HG02852 (cell line): ENCODE data around the gene ACTR3.

Experiments
- ATAC-seq: cut with Tn5 transposase; IDR thresholded peaks from one replicate; pipeline ENCODE4 v1.9.1; 2021; ENCODE audit warnings: mild to moderate bottlenecking, moderate library complexity; ENCODE audit not compliant: unreplicated experiment

Gene ACTR3

DNA sequence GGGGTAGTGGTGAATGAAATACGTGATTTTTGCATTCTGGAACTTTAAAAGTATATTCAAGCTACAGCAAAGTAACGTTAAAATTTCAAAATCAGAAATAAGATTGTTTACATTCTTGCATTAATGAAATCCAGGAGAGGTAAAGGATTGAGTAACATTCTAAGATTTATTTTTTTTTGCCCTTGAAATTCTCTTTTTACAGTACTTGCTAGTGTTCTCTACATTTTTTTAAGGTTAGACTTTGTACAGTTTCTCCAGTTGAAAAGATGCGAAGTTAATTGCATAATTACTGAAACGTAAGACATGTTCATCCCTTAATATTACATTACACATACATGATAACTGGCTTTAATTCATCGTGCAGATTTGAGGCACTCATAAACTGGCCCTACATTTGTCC, 74.5 kb downstream of the ACTR3 start:
- ATAC-seq = no peak

DNA sequence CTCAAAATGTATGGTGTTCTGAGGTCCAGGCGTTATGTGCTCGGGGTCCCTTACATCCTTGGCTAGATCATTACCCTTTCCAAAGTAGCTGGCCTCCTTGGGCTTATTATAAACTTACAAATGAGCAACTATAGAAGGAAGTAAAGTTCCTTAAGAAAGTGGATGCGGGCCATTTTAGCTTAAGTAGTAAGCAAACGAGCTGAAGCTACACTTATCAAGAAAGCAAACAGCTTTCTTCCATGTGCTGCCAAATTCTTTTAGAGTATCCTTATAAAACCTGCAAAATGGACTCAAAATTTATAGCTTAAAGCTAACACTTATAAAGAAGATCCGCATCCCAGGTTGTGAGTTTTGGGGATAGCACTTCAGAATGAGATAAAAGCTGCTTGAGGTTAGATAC, 75.3 kb downstream of the ACTR3 start:
- ATAC-seq = no peak

DNA sequence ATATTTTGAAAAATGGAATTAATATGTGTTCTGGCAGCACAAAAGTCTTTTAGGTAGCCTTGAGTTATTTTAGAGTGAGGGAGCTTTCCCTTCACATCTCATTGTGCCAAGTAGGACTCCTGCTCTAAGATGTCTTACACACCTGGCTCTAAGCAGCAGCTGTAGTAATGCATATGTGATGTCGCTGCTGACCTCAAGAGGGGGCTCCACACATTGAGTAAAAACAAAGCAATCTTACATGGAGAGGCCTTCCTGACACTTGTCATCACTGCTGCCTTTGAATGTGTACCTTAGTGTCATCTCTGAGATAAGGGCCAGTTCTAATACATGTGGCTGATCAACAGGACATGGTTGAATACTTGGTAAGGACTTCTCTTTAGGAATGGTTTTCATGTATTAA, 75.8 kb downstream of the ACTR3 start:
- ATAC-seq = peak; percentile 63

DNA sequence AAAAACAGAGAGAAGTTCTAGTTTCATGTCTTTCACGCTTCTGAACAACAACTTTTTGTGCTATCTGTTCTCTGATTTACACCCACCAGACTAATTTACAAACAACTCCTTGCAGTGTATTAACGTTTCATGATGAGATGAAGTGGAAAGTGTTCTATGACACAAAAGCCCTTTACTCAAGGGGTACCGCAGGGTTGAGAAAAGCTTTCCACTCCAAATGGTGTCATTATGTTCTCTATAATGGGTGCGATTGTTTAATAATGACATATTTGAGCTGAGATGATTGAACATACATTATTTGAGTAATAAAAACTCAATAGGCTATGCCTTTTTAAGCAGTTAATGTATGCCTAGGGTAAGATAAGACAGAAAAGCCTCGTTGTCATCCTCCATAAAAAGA, 76.3 kb downstream of the ACTR3 start:
- ATAC-seq = no peak

DNA sequence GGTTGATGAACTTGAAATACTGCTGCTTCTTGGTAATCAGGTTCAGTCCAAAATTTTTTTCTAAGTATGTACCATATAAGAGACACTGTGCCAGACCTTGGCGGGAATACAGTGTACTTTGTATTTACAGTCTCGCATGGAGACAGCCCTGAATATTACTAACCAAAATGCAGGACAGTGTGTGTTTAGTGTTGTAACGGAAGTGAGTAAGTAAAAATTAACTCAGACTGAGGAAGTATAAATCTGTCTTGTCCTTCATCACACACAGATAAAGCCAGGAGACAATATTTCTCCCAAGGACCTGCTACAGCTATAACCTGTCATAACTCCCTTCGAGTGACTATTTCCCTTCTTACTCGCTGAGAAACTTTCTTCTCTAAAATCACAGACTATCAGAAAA, 76.9 kb downstream of the ACTR3 start:
- no peak for ATAC-seq

DNA sequence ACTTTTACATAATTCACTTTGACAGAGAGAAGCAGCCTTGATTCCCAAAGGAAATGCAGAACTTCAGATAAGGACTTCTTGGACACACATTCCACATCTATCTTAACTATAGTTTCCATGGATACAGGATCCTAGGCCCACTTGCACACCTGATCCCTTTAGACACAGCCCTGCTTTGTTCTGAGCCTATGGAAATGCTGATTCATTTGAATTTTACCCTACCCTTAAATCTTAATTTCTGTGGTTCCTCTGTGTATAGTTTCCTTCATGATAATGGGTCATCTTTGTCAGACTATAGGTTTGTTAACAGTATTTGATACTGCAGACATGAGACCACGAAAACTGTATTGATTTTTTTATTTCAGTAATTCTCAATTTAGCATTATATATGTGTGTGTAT, 77.4 kb downstream of the ACTR3 start:
- no peak for ATAC-seq

DNA sequence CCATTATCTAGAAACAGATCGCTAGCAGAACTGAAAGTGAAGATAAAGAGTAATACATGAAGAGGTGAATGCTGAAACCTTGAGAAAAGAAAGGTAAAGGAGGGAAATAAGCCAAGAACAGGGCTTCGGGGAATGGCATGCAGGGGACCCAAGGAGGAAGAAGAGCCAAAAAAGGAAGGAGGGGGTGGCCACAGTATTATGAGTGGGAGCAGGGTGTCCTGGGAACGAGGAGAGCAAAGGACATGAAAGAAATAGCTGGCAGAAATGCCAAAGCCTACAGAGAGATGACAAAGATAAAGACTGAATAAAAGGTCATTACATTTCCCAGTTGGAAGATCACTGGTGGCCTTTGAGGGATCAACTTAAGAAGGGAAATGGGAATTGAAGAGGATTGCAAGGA, 82.9 kb downstream of the ACTR3 start:
- no peak for ATAC-seq

DNA sequence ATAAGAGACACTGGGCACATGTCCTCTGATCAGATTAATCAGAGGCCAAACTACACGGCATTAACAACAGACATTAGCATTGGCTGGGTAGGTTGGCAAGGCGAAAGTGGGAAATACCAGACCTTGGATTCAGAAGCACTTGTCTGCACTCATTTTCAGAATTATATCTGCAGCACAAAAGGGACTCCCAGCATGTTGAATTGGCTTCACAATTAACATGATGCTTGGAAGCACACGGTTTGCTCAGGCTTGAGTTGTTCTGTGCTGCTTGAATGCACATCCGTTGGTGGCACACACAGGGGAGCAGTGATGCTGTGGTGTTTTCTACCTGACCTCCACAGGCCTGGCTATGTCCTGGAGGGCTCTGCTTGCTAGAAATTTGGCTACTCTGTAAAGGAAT, 83.9 kb downstream of the ACTR3 start:
- no peak for ATAC-seq

DNA sequence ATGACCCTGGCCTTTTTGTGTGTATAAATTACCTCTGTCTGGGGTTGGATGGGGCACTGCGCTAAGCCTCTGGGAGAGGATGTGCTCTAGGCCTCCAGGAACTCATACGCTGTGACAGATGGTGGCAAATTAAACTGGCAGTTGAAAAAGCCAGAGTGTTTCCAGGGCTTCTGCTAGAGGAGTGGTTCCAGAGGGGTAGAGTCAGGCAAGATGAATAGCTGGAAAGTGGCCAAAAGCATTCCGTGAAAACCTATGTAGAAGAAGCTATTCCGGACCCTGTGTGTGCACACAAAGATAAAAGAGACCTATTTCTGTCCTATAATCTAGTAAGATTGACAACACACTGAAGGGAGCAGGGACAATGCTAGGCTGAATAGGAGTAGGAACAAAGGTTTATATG, 84.8 kb downstream of the ACTR3 start:
- ATAC-seq = no peak

DNA sequence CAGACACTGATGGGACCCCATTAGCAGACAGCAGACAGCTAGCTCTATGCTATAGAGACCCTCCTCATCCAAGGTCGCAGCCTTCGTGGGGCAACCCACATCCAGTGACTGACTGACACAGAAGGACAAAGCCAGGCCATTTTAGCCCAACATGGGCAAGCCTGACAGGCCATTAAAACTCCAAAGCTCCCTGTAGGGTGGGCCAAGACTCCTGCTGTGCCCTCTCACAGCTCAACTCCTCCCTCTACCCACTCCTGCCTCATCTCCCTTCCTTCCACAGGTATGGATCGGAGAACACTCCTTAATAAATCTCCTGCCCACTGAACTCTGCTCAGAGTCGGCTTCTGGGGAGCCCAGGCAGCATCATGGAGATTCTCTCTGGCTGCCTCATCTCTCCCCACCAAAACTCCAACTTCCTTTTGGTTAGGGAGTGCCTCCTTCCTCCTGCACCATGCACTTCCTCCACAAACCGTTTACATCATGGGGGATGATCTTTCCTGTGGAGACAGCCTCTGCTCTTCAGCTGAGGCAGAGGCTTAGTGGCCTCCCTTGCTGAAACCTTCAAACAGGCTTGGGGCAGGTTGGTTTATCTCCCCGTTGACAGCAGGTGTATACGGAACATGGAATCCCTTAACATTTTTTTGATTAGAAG, 86.5 kb downstream of the ACTR3 start:
- ATAC-seq = no peak

DNA sequence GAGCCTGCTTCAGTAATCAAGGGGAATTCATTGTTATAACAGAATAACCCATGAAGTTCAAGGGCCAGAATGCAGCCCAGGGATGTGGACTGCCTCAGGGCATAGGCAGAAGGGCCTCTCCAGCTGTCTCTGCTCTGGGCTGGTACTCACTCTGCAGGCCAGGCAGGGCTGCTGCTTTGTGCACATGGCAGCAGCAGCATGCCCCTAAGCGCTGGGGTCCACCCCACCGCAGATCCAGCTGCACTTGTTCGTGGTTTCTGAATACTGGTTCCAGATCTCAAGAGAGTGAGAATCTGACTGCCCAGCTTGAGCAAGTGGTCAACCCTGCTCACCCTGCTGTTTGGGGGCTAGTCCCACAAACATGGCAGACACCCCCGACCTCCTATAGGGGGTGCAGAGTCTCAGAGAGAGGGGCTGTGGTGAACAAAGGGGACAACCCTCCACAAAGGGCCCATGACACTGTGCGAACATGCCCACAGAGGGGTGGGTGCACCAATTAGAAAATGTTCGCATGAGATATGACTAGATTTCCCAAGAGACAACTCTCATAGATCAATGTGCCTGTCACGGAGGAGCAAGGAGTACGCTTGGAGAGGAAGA, 87.3 kb downstream of the ACTR3 start:
- ATAC-seq = no peak

DNA sequence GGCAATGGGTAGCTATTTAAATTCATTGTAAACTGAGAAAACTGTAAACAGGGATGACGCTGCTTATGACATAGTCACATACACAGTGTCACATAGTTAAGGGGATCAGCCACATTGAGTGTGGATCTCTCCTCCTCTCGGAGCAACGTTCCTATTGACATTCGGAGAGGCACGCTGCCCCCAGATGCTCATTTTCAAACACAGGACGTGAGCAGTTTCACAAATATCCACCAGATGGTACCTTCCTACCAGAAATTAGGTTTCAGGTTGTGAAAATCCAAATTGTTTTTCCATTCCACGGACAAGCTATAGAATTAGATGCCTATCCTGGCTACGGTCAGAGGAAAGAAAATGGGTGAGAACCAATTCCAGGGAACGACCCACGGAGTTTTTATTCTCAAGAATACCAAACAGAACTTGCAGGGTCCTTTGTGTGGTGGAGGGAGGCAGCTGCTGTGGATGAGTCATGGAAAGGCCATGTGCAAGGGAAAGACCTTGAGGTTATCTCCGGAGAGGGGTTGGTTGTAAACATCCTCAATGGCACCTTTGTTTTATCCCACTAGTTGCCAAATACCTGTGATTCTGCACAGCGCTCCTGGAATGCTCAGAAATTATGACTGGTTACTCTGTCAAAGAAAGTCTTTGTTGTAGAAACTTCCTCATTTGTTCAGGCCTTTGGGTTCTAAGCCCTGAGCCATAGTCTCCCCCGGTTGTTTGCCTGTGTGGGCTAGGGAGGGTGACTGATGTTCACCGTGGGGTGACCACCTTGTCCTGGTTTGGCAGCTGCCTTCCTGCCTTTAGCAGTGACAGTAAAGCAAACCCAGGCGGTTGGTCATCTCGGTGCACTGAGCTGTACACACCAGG, 88.0 kb downstream of the ACTR3 start:
- no peak for ATAC-seq

DNA sequence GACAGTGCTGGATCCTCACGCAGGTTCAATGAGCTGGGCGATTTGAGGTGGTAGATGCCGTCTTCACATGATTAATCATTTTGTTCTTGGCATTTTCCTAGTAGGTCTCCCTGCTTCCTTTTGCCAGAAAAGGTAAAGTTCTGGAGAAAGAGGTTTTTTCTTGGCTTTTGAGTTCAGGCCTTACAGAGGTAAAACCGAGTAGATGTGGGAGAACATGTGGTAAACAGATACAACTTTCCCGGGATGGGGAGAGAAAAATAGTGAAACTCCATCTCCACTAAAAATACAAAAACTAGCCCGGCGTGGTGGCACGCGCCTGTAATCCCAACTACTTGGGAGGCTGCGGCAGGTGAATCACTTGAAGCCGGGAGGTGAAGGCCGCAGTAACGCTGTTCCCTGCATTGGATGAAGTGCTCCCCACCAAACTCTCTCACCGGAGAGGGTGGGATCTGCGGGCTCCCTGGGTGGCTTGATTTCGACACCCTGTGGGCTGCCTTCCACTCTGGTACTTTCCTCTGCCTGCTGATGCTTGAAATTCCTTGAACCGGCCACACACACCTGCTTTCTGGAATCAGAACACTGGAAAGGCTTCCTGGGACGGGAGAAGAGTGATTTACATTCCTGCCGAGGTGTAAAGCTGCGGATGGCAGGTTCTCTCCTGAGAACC, 88.8 kb downstream of the ACTR3 start:
- no peak for ATAC-seq

DNA sequence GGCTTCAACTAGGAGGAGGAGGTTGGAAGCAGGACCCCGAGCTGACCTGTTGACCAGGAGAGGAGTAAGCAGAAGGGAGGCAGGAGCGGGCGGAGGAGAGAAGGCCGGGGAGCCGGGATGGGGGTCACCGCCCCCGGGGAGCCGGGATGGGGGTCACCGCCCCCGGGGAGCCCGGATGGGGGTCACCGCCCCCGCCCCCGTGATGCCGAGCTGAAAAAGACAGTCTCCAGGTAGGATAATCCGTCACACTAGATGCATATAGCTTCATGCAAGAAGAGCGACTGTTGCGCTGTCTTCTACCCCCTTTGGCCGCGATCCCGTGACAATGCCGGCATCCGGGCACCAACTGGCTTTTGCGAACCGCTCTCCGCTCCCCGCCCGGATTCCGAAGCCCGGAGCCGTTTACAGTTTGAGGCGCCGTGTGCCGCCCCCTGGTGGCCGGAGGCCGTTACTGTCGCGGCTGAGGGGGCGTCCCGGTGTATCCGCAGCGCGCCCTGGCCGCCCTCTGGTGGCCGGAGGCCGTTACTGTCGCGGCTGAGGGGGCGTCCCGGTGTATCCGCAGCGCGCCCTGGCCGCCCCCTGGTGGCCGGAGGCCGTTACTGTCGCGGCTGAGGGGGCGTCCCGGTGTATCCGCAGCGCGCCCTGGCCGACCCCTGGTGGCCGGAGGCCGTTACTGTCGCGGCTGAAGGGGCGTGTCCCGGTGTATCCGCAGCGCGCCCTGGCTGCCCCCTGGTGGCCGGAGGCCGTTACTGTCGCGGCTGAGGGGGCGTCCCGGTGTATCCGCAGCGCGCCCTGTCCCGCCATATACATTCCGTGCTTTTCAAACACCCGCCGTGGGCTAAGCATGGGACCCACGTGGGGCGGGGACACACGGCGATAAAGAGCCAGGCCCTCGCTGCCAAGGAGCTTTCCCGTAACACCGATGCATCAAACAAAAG, 89.6 kb downstream of the ACTR3 start:
- ATAC-seq = no peak

DNA sequence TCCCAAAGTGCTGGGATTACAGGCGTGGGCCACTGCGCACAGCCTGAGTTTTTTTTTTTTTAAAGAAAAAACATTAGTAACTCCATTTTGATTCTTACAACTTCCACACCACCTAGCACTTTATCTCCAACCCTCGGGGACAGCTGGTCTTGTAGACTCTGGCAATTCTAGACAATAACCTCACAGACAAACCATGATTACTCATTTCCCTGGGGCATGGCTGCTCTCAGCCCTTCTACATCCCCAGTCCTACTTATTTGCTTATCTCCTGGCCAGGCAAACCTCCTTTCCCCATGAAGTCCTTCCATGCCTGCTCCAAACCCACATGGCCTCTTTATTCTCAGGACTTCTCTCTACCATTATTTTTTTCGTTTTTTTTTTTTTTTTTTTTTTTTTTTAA, 91.1 kb downstream of the ACTR3 start:
- ATAC-seq = no peak

DNA sequence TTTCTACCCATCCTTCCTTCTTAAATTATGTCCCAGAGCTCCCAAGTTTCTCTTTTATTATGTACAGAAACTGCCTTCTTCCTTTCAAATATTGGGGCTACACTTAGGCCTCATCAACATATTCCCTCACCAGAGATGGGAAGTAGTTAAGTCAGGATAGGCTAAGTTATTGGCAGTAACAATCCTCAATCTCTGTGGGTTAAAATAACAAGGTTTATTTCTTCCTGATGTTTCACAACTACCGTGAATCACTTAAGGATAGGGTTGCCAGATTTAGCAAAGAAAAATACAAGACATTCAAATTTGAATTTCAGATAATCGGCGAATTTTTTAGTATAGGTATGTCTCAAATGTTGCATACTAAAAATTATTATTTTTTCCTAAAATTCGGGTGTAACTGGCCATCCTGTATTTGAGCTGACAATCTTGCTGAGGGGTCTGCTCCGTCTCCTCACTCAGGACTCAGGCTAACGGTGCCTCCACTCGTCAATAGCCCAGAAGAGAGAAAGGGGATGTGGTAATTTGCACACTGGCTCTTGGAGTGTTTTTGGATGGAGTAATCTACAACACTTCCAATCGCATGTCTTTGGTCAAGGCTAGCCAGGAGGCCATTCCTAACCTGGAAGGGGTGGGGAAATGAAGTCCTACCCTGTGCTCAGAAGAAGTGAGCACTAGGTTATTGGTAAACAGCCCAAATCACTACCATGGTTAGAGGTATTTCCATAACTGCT, 91.7 kb downstream of the ACTR3 start:
- ATAC-seq = no peak

DNA sequence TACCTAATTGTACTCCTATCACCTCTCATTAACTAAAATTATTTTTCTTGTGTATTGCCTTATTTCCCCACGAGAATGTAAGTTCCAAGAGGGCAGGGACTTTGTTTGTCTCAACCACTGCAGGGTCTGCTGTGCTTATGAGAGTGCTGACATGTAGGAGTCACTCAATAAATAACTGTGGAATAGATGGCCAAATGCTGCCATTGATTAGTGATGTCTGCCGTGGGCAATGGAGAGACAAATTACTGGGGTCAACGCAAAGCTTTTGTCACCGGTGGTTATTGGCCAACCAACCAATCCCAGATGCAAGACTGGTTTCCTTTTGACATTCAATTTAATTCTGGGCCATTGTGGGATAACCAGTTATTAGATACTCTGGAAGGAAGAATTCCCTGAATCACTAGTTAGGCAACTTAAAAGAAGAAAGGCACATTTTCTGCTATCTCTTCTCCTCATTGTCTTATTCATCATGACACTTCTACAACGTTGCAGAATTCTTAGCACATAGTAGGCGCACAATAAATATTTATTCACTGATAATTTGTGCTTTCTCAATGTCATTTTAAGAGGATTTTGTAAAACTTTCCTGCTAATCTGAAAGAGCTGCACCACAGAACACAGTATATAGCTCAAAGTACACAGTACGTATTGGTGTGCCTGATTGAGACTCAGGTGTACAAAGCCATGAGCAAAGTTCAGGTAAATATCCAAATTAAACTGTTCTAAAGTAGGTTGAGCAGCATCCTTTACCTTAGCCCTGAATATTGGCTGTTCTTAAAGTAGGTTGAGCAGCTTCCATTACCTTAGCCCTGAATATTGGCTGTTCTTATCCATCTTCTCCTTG, 95.9 kb downstream of the ACTR3 start:
- no peak for ATAC-seq

DNA sequence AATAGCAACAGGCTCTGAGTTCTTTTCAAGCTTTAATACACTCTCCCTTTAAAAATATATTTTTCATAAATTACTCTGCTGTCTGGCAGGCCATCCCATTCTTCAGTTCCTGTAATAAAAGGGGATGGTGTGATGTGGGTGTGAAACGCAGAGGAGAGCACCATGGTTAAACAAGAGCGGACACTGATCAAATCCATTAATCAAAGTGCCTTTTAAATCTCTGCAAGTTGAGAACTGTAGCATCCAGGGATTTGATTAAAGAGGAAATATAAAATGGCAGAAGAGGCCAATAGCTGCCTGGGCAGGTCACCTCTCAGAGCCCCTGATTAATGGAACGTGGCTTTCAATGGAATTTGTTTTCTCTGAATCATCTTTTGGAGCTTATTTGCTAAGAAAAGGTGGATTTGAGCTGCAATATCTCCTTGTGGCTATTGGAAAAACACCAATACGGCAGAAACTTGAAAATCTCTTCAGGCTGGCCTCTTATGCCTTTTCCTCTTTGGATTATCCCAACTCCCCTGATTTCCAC, 96.9 kb downstream of the ACTR3 start:
- no peak for ATAC-seq

DNA sequence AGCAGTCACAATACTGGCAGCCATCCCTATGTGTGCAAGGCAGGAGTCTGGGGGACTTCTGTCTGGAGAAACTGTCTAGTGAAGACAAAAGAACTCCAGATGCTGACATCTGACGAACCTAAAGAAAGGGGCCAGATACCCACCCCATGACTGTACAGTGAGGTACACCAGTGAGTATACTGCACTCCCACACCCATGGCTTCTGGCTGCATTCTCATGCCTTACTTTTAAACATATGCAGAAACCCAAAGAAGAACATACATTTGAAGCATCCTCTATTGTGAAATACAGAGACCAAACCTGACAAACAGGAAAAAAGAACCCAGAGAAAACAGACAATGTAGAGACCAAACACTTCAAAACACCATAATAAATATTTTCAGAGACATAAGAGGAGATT, 102.2 kb downstream of the ACTR3 start:
- ATAC-seq = no peak
